ENCODE results near the gene BAK1. TPM values are rescaled to one million over a fixed set of nuclear protein-coding genes. Genes with fewer than 3 reads are reported as not detected.

BAK1 gene
- total and polyA plus RNA-seq, 2 of the 4 experiments (the other 2 are of a cell fraction), result 12.0 to 19.0 TPM

- 64% methylated on average over 2 of the region's 9 CpGs; no CpG with 5 or more reads in 1 of the 2 experiments for WGBS, 2 experiments (ENCODE audit: extremely low coverage in 2 of 2, insufficient read length in 1 of 2)
- Histone ChIP-seq H4K20me1 (ENCODE audit: insufficient read depth, low read length) (no peaks in the 10 kb centered on the region), H4K5ac (ENCODE audit: low read depth, low read length) (peak overlapping the region; percentile 39), H2AFZ (replicated peaks; ENCODE audit: low read length, poor library complexity) (peak overlapping the region; percentile 96), H3K14ac (replicated peaks; ENCODE audit: low read depth, low read length) (peak overlapping the region; percentile 68; the same call in 1 of the 2 replicates), H3K9ac (ENCODE audit: low read depth, low read length) (no peak overlapping the region), H2AK9ac (replicated peaks; ENCODE audit: low read depth, low read length, poor library complexity) (peak overlapping the region; percentile 99), H3K36me3 (ENCODE audit: control insufficient read depth, insufficient read depth, low read length) (no peaks in the 10 kb centered on the region), H3K9me1 (ENCODE audit: insufficient read depth, low read length) (peaks cover 14% of the 10 kb centered on the region), H2BK20ac (ENCODE audit: low read depth, low read length) (peak overlapping the region; percentile 67), H3K4me1 (ENCODE audit: control insufficient read depth, insufficient read depth, low read length) (peaks cover 15% of the 10 kb centered on the region), H3K27me3 (ENCODE audit: control insufficient read depth, insufficient read depth, low read length) (no peaks in the 10 kb centered on the region), H3K9me3 (ENCODE audit: control insufficient read depth, insufficient read depth, low read length) (no peaks in the 10 kb centered on the region), H3K27ac (ENCODE audit: insufficient read depth, low read length) (peak overlapping the region; percentile 54), H3K23ac (ENCODE audit: low read depth, low read length) (no peak overlapping the region), H2BK120ac (ENCODE audit: low read depth, low read length) (peak overlapping the region; percentile 95), H3K4ac (ENCODE audit: low read depth, low read length) (peak overlapping the region; percentile 46), H3K18ac (ENCODE audit: low read depth, low read length) (no peak overlapping the region), H3K79me1 (ENCODE audit: low read depth in 1 of 2, low read length in 2 of 2) (no peaks in the 10 kb centered on the region), H3K4me2 (ENCODE audit: low read depth, low read length) (peak overlapping the region; percentile 14; the same call in 1 of the 2 replicates), H2BK15ac (ENCODE audit: low read depth, low read length) (peak overlapping the region; percentile 70; the same call in 1 of the 3 replicates), H2AK5ac (ENCODE audit: low read depth, low read length) (peak overlapping the region; percentile 98), H3K4me3 (ENCODE audit: insufficient read depth, low read depth, low read length) (no peak overlapping the region), H3K56ac (ENCODE audit: extremely low read depth, insufficient read depth, low read length) (0 out of 2 replicates have a peak overlapping the region, but pooled peaks have one; percentile 4), H4K8ac (ENCODE audit: low read depth in 2 of 2, low read length in 2 of 2) (peak overlapping the region; percentile 58 to 91), H4K91ac (ENCODE audit: insufficient read depth, low read depth, low read length) (peak overlapping the region; percentile 56), H2BK5ac (ENCODE audit: low read depth, low read length, poor library complexity, severe bottlenecking) (peak overlapping the region; percentile 79)
- DNase-seq, result peak; percentile 92
- ChIA-PET CTCF (interaction anchor here (0.7 to 1.6 kb wide), 12 partner anchors 10 to 121 kb away, joined by 3 to 21 read pairs (median 3); partner anchors contain the start of gene ITPR3), POLR2A (ENCODE audit: unreplicated experiment) (no interaction called here)
- peak; percentile 69 for ATAC-seq (ENCODE audit: low read depth)
- dilution Hi-C loops (cut with HindIII; ENCODE audit: low sequenced_read_pairs, unreplicated experiment) (no loop called here), intact Hi-C loops (cut with micrococcal nuclease) (loop anchor here (1.0 to 5.0 kb wide), 5 partner anchors 83 to 565 kb away; no protein-coding TSS in a partner anchor), in situ Hi-C loops (cut with MboI; ENCODE audit: low sequenced_read_pairs) (loop anchor here (5.0 to 10.0 kb wide), 3 partner anchors 112 to 565 kb away; no protein-coding TSS in a partner anchor)
- BruUV-seq (replicated peaks), result no TSS peak
- TF ChIP-seq NFE2L2 (IDR thresholded peaks at IDR 0.05; ENCODE audit: low read depth, low read length) (no peak), RAD21 (IDR thresholded peaks at IDR 0.05; ENCODE audit: low read length) (peak; percentile 90), MAFK (IDR thresholded peaks at IDR 0.05; ENCODE audit: low read depth, low read length) (no peak), POLR2A (IDR thresholded peaks at IDR 0.05; ENCODE audit: low read depth, low read length) (peak; percentile 32; the same call in 1 of the 2 replicates), RCOR1 (IDR thresholded peaks at IDR 0.05; ENCODE audit: insufficient replicate concordance, low read length) (no peak), MXI1 (IDR thresholded peaks at IDR 0.05; ENCODE audit: borderline replicate concordance, low read depth, low read length) (no peak), CEBPB (IDR thresholded peaks at IDR 0.05; ENCODE audit: low read depth, low read length) (no peak), BHLHE40 (IDR thresholded peaks at IDR 0.05; ENCODE audit: low read depth, low read length) (peak; percentile 33; the same call in 1 of the 2 replicates), FOS (IDR thresholded peaks at IDR 0.05; ENCODE audit: low read depth, low read length) (peak; percentile 89), RFX5 (IDR thresholded peaks at IDR 0.05; ENCODE audit: low read depth, low read length) (no peak), SMC3 (IDR thresholded peaks at IDR 0.05; ENCODE audit: low read depth, low read length) (peak; percentile 86), USF2 (IDR thresholded peaks at IDR 0.05; ENCODE audit: low read depth, low read length) (peak; percentile 66), MAZ (IDR thresholded peaks at IDR 0.05; ENCODE audit: borderline replicate concordance, low read depth, low read length) (peak; percentile 66; the same call in 1 of the 2 replicates)
- TF ChIP-seq, protein P1, sequence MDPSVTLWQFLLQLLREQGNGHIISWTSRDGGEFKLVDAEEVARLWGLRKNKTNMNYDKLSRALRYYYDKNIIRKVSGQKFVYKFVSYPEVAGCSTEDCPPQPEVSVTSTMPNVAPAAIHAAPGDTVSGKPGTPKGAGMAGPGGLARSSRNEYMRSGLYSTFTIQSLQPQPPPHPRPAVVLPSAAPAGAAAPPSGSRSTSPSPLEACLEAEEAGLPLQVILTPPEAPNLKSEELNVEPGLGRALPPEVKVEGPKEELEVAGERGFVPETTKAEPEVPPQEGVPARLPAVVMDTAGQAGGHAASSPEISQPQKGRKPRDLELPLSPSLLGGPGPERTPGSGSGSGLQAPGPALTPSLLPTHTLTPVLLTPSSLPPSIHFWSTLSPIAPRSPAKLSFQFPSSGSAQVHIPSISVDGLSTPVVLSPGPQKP (IDR thresholded peaks at IDR 0.05; ENCODE audit: borderline replicate concordance, low read depth, low read length), result no peak
Measured at GRCh38 chr6:33589731-33590530, 9.9 kb upstream of the BAK1 start.
